HG03565 (cell line): ENCODE results near the gene ENDOD1.

ENCODE experiments used
- ATAC-seq: cut with Tn5 transposase; IDR thresholded peaks from one replicate; pipeline ENCODE4 v1.9.1; 2021; ENCODE audit warnings: mild to moderate bottlenecking, moderate library complexity; ENCODE audit not compliant: unreplicated experiment

Gene ENDOD1

GRCh38 chr11:95140397-95141033 is 50.9 kb downstream of the ENDOD1 start:
- ATAC-seq, result no peak

- no peak for ATAC-seq
Observed at GRCh38 chr11:95142431-95142830, 52.8 kb downstream of the ENDOD1 start.

GRCh38 chr11:95143106-95143681 is 53.5 kb downstream of the ENDOD1 start:
- no peak for ATAC-seq

GRCh38 chr11:95144313-95145235 is 54.9 kb downstream of the ENDOD1 start:
- ATAC-seq, result no peak

GRCh38 chr11:95145430-95146060 is 55.9 kb downstream of the ENDOD1 start:
- no peak for ATAC-seq

GRCh38 chr11:95147364-95147905 is 57.8 kb downstream of the ENDOD1 start:
- ATAC-seq, result no peak

GRCh38 chr11:95148406-95148805 is 58.8 kb downstream of the ENDOD1 start:
- ATAC-seq, result no peak

GRCh38 chr11:95148938-95149337 is 59.3 kb downstream of the ENDOD1 start:
- ATAC-seq, result no peak

GRCh38 chr11:95149651-95150364 is 60.2 kb downstream of the ENDOD1 start:
- ATAC-seq, result no peak

- peak; percentile 85 for ATAC-seq
Observed at GRCh38 chr11:95150956-95151684, 61.5 kb downstream of the ENDOD1 start.

GRCh38 chr11:95152876-95153856 is 63.5 kb downstream of the ENDOD1 start:
- ATAC-seq, result no peak

- no peak for ATAC-seq
Observed at GRCh38 chr11:95153857-95154246, 64.2 kb downstream of the ENDOD1 start.

- no peak for ATAC-seq
Observed at GRCh38 chr11:95154514-95154913, 64.9 kb downstream of the ENDOD1 start.

GRCh38 chr11:95155385-95155784 is 65.7 kb downstream of the ENDOD1 start:
- no peak for ATAC-seq

- ATAC-seq, result no peak
Observed at GRCh38 chr11:95156133-95156721, 66.6 kb downstream of the ENDOD1 start.

GRCh38 chr11:95156916-95157541 is 67.4 kb downstream of the ENDOD1 start:
- ATAC-seq, result no peak

GRCh38 chr11:95157824-95158223 is 68.2 kb downstream of the ENDOD1 start:
- no peak for ATAC-seq

- ATAC-seq, result no peak
Observed at GRCh38 chr11:95161248-95161647, 71.6 kb downstream of the ENDOD1 start.
